IMR-90 (cell line): ENCODE results near the gene CUX1. TPM values are rescaled to one million over a fixed set of nuclear protein-coding genes. Genes with fewer than 3 reads are reported as not detected.

ENCODE experiments used
- ATAC-seq: fragments of 200-7000 bp; cut with Tn5 transposase; 2 replicates; pipeline ENCODE4 v1.9.1; 2020; ENCODE audit warnings: low read depth, mild to moderate bottlenecking, moderate library complexity
- BruUV-seq: library from RNA; stranded (reverse); fragments of 400-500 nt; replicated peaks from 2 replicates; lab custom pipeline; 2021; lab: Mats Ljungman, UMichigan
- CTCF ChIA-PET: fragments of 300-600 bp; formaldehyde crosslinking; extraction: SDS; loops from one replicate; lab custom pipeline; 2021; ENCODE audit warnings: antibody characterized with exemption; lab: Yijun Ruan, JAX
- POLR2A ChIA-PET: fragments of 300-600 bp; sonication (Branson Sonifier 250); formaldehyde crosslinking; loops from one replicate; lab custom pipeline; 2022; ENCODE audit warnings: antibody characterized with exemption; ENCODE audit not compliant: unreplicated experiment; lab: Charles Lee
- DNase-seq: peaks from one replicate; pipeline ENCODE4 v3.0.0; 2013
- H2AFZ ChIP-seq: replicated peaks from 2 replicates; pipeline ENCODE3; 2013; ENCODE audit warnings: low read length, mild to moderate bottlenecking; ENCODE audit not compliant: poor library complexity
- H2AK5ac ChIP-seq: 2 replicates; pipeline ENCODE4 v1.6.1; 2013; ENCODE audit warnings: low read depth, low read length, inconsistent platforms
- H2AK9ac ChIP-seq: replicated peaks from 2 replicates; pipeline ENCODE3; 2013; ENCODE audit warnings: mild to moderate bottlenecking, low read depth, low read length, moderate library complexity; ENCODE audit not compliant: poor library complexity
- H2BK120ac ChIP-seq: 2 replicates; pipeline ENCODE4 v1.6.1; 2013; ENCODE audit warnings: low read depth, low read length, inconsistent platforms
- H2BK15ac ChIP-seq: 3 replicates; pipeline ENCODE4 v1.6.1; 2013; ENCODE audit warnings: low read depth, low read length, inconsistent platforms
- H2BK20ac ChIP-seq: 2 replicates; pipeline ENCODE4 v1.6.1; 2013; ENCODE audit warnings: low read depth, mild to moderate bottlenecking, inconsistent platforms, low read length, moderate library complexity
- H2BK5ac ChIP-seq: 2 replicates; pipeline ENCODE4 v1.6.1; 2013; ENCODE audit warnings: mild to moderate bottlenecking, low read depth, low read length, inconsistent platforms; ENCODE audit not compliant: poor library complexity, severe bottlenecking
- H3K14ac ChIP-seq: replicated peaks from 2 replicates; pipeline ENCODE4 v1.6.1; 2013; ENCODE audit warnings: low read depth, low read length, inconsistent platforms
- H3K18ac ChIP-seq: 2 replicates; pipeline ENCODE4 v1.6.1; 2013; ENCODE audit warnings: low read depth, low read length, control low read depth
- H3K23ac ChIP-seq: 2 replicates; pipeline ENCODE4 v1.6.1; 2013; ENCODE audit warnings: low read depth, low read length, inconsistent platforms
- H3K27ac ChIP-seq: 2 replicates; pipeline ENCODE4 v1.5.1; 2013; ENCODE audit warnings: mild to moderate bottlenecking, control low read depth, low read length; ENCODE audit not compliant: insufficient read depth
- H3K27me3 ChIP-seq: 2 replicates; pipeline ENCODE4 v1.6.1; 2013; ENCODE audit warnings: low read length; ENCODE audit not compliant: control insufficient read depth, insufficient read depth
- H3K36me3 ChIP-seq: 2 replicates; pipeline ENCODE4 v1.6.1; 2013; ENCODE audit warnings: low read length, mixed read lengths; ENCODE audit not compliant: control insufficient read depth, insufficient read depth
- H3K4ac ChIP-seq: 2 replicates; pipeline ENCODE4 v1.6.1; 2013; ENCODE audit warnings: low read depth, low read length, inconsistent platforms
- H3K4me1 ChIP-seq: 2 replicates; pipeline ENCODE4 v1.6.1; 2013; ENCODE audit warnings: low read length, mixed read lengths; ENCODE audit not compliant: control insufficient read depth, insufficient read depth
- H3K4me2 ChIP-seq: 2 replicates; pipeline ENCODE4 v1.6.1; 2013; ENCODE audit warnings: low read depth, mild to moderate bottlenecking, control low read depth, low read length, moderate library complexity
- H3K4me3 ChIP-seq: 2 replicates; pipeline ENCODE4 v1.5.1; 2013; ENCODE audit warnings: low read depth, mild to moderate bottlenecking, control low read depth, low read length, moderate library complexity; ENCODE audit not compliant: insufficient read depth
- H3K56ac ChIP-seq: 2 replicates; pipeline ENCODE4 v1.6.1; 2013; ENCODE audit warnings: low read length, inconsistent platforms; ENCODE audit not compliant: insufficient read depth; ENCODE audit errors: extremely low read depth
- H3K79me1 ChIP-seq, 2 experiments: 2 replicates each; pipeline ENCODE4 v1.6.1; 2013; ENCODE audit warnings: low read length in 2 of 2, inconsistent platforms in 1 of 2, low read depth in 1 of 2
- H3K9ac ChIP-seq: 2 replicates; pipeline ENCODE4 v1.6.1; 2013; ENCODE audit warnings: low read depth, low read length, control low read depth
- H3K9me1 ChIP-seq: 2 replicates; pipeline ENCODE4 v1.6.1; 2013; ENCODE audit warnings: low read length, inconsistent platforms; ENCODE audit not compliant: insufficient read depth
- H3K9me3 ChIP-seq: 2 replicates; pipeline ENCODE4 v1.6.1; 2013; ENCODE audit warnings: low read length; ENCODE audit not compliant: control insufficient read depth, insufficient read depth
- H4K20me1 ChIP-seq: 2 replicates; pipeline ENCODE4 v1.6.1; 2013; ENCODE audit warnings: low read length, inconsistent platforms; ENCODE audit not compliant: insufficient read depth
- H4K5ac ChIP-seq: 2 replicates; pipeline ENCODE4 v1.6.1; 2013; ENCODE audit warnings: mild to moderate bottlenecking, low read depth, low read length, control low read depth
- H4K8ac ChIP-seq, 2 experiments: 2 replicates each; pipeline ENCODE4 v1.6.1; 2013; ENCODE audit warnings: low read depth in 2 of 2, low read length in 2 of 2, control low read depth in 1 of 2, inconsistent platforms in 1 of 2
- H4K91ac ChIP-seq: 2 replicates; pipeline ENCODE4 v1.6.1; 2013; ENCODE audit warnings: low read depth, low read length, inconsistent platforms; ENCODE audit not compliant: insufficient read depth
- BHLHE40 ChIP-seq: fragments of 150-350 bp; IDR thresholded peaks from 2 replicates; pipeline ENCODE4 v1.6.1; 2016; ENCODE audit warnings: mild to moderate bottlenecking, low read depth, low read length
- CEBPB ChIP-seq: IDR thresholded peaks from 2 replicates; pipeline ENCODE4 v1.6.1; 2012; ENCODE audit warnings: low read depth, low read length, improper control_type of control experiment
- CHD1 ChIP-seq: IDR thresholded peaks from 2 replicates; pipeline ENCODE4 v1.6.1; 2012; ENCODE audit warnings: low read depth, low read length, improper control_type of control experiment
- FOS ChIP-seq: fragments of 150-350 bp; IDR thresholded peaks from 2 replicates; pipeline ENCODE4 v1.6.1; 2016; ENCODE audit warnings: low read depth, low read length
- MAFK ChIP-seq: IDR thresholded peaks from 2 replicates; pipeline ENCODE4 v1.6.1; 2012; ENCODE audit warnings: low read depth, low read length, improper control_type of control experiment
- MAZ ChIP-seq: IDR thresholded peaks from 2 replicates; pipeline ENCODE4 v1.6.1; 2012; ENCODE audit warnings: low read depth, mild to moderate bottlenecking, low read length, improper control_type of control experiment, moderate library complexity, borderline replicate concordance
- MXI1 ChIP-seq: IDR thresholded peaks from 2 replicates; pipeline ENCODE4 v1.6.1; 2012; ENCODE audit warnings: low read depth, mild to moderate bottlenecking, low read length, moderate library complexity, borderline replicate concordance
- NFE2L2 ChIP-seq: fragments of 150-350 bp; IDR thresholded peaks from 2 replicates; pipeline ENCODE4 v1.6.1; 2016; ENCODE audit warnings: low read depth, mild to moderate bottlenecking, low read length
- RAD21 ChIP-seq: IDR thresholded peaks from 2 replicates; pipeline ENCODE4 v1.6.1; 2012; ENCODE audit warnings: low read length, improper control_type of control experiment
- RCOR1 ChIP-seq: IDR thresholded peaks from 2 replicates; pipeline ENCODE4 v1.6.1; 2012; ENCODE audit warnings: mild to moderate bottlenecking, low read length, improper control_type of control experiment; ENCODE audit not compliant: insufficient replicate concordance
- RFX5 ChIP-seq: IDR thresholded peaks from 2 replicates; pipeline ENCODE4 v1.8.0; 2012; ENCODE audit warnings: low read depth, mild to moderate bottlenecking, low read length, moderate library complexity
- SMC3 ChIP-seq: fragments of 150-350 bp; IDR thresholded peaks from 2 replicates; pipeline ENCODE4 v1.6.1; 2016; ENCODE audit warnings: low read depth, mild to moderate bottlenecking, antibody characterized with exemption, low read length, moderate library complexity
- WGBS, 2 experiments: methylation state at CpG; one replicate each; pipeline versions ENCODE4 v1.1.5 to v1.1.7; 2013; ENCODE audit warnings: missing lambda C conversion rate in 2 of 2; ENCODE audit not compliant: insufficient read length in 1 of 2; ENCODE audit errors: extremely low coverage in 2 of 2; 5-methylcytosine and 5-hydroxymethylcytosine counted together
- dilution Hi-C: fragments of 300-500 bp; cut with HindIII; formaldehyde crosslinking; loops from one replicate; pipeline ENCODE4 v1.14.3; 2018; ENCODE audit warnings: low sequenced_read_pairs; ENCODE audit not compliant: unreplicated experiment
- in situ Hi-C: fragments of 300-500 bp; cut with MboI; formaldehyde crosslinking; loops from 3 replicates; pipeline ENCODE4 v1.14.3; 2019; ENCODE audit warnings: low sequenced_read_pairs, inconsistent platforms, mixed read lengths
- intact Hi-C: fragments of 100-400 bp; cut with micrococcal nuclease; formaldehyde crosslinking; loops from 2 replicates; pipeline ENCODE4 v1.10.0; 2022
- polyA plus RNA-seq, 3 experiments: library from polyadenylated mRNA; depleted of rRNA; stranded (reverse); fragments of >200 nt; gene quantifications; 2 replicates each; pipeline ENCODE4 v1.2.3, GENCODE V29; 2012; ENCODE audit warnings: low replicate concordance in 1 of 3
- total RNA-seq: library from RNA; depleted of rRNA; stranded (reverse); fragments of >200 nt; gene quantifications from 2 replicates; pipeline ENCODE4 v1.2.3, GENCODE V29; 2012
- TF ChIP-seq, protein P1 (sequence below): conservative IDR thresholded peaks from 2 replicates; pipeline ENCODE4 v1.5.1; 2012; ENCODE audit warnings: mild to moderate bottlenecking, low read depth, low read length, improper control_type of control experiment
- TF ChIP-seq, protein P2 (sequence below): fragments of 150-350 bp; IDR thresholded peaks from 2 replicates; pipeline ENCODE4 v1.6.1; 2017; ENCODE audit warnings: mild to moderate bottlenecking, antibody characterized with exemption, low read length, low read depth

The CUX1 gene
- total and polyA plus RNA-seq, 2 of the 4 experiments (the other 2 are of a cell fraction) = 19.7 to 46.4 TPM

DNA sequence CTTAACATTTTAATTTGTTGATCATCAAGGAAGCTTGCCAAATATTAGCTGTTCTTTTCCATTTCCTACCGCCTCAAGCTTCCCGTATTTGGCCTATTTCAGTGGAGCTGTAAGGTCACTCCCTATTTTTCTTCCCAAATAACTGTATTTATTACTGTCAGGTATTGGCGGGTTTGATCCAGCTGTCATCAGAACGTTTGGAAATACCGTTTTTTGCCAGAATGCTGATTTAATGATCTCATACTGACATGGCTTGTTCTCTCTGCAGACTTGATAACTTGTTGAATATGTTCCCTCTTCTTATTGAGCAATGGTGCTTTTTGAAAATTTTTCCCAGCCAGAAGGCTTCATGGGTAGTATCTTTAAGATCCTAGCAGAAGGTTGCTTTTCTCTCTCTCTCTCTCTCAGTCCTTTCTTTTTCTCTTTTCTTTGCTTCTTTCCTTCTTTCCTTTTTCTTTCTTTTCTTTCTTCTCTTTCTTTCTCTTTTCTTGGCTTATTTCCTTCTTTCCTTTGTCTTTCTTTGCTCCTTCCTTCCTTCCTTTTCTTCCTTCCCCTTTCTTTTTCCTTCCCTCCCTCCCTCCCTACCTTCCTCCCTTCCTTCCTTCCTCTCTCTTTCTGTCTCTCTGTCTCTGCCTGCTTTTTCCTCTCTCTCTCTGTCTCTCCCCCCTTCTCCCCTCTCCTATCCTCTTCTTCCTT is 42.1 kb downstream of the CUX1 start:
- ATAC-seq = no peak
- peaks cover 36 to 84% of the 10 kb centered on the region in 2 experiments for H3K79me1 ChIP-seq

More for the DNA sequence above, 42.1 kb downstream of the CUX1 start:
- peaks cover 15% of the 10 kb centered on the region; the same call in 1 of the 2 replicates for H3K9me1 ChIP-seq
- CTCF ChIA-PET = no interaction called here
- no peaks in the 10 kb centered on the region for H3K27me3 ChIP-seq
- POLR2A ChIA-PET = interaction anchor here (0.6 kb wide), 1 partner anchor 38 kb away, joined by 6 read pairs; no protein-coding TSS in a partner anchor
- H2AK9ac ChIP-seq = no peak overlapping the region
- H3K4me2 ChIP-seq = no peak overlapping the region
- in situ Hi-C loops (no loop called here), intact Hi-C loops (no loop called here), dilution Hi-C loops (no loop called here)
- no peak overlapping the region for H2AFZ ChIP-seq
- no peaks in the 10 kb centered on the region for H3K9me3 ChIP-seq
- no peak overlapping the region for H3K14ac ChIP-seq
- H3K4ac ChIP-seq = no peak overlapping the region
- WGBS, 2 experiments = no CpG with 5 or more reads among the region's 5 CpGs
- peaks cover 12% of the 10 kb centered on the region for H3K4me1 ChIP-seq
- no peaks in the 10 kb centered on the region for H3K36me3 ChIP-seq
- no peak overlapping the region for H2AK5ac ChIP-seq
- no peak overlapping the region for H3K9ac ChIP-seq
- TF ChIP-seq SMC3 (no peak), FOS (no peak), RCOR1 (no peak), MAFK (no peak), RFX5 (no peak), MAZ (no peak), NFE2L2 (no peak), CEBPB (no peak; the same call in 1 of the 2 replicates), RAD21 (no peak), MXI1 (no peak), BHLHE40 (no peak), CHD1 (no peak)
- TF ChIP-seq, protein P1, sequence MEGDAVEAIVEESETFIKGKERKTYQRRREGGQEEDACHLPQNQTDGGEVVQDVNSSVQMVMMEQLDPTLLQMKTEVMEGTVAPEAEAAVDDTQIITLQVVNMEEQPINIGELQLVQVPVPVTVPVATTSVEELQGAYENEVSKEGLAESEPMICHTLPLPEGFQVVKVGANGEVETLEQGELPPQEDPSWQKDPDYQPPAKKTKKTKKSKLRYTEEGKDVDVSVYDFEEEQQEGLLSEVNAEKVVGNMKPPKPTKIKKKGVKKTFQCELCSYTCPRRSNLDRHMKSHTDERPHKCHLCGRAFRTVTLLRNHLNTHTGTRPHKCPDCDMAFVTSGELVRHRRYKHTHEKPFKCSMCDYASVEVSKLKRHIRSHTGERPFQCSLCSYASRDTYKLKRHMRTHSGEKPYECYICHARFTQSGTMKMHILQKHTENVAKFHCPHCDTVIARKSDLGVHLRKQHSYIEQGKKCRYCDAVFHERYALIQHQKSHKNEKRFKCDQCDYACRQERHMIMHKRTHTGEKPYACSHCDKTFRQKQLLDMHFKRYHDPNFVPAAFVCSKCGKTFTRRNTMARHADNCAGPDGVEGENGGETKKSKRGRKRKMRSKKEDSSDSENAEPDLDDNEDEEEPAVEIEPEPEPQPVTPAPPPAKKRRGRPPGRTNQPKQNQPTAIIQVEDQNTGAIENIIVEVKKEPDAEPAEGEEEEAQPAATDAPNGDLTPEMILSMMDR = no peak
- TF ChIP-seq, protein P2, sequence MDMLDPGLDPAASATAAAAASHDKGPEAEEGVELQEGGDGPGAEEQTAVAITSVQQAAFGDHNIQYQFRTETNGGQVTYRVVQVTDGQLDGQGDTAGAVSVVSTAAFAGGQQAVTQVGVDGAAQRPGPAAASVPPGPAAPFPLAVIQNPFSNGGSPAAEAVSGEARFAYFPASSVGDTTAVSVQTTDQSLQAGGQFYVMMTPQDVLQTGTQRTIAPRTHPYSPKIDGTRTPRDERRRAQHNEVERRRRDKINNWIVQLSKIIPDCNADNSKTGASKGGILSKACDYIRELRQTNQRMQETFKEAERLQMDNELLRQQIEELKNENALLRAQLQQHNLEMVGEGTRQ = no peak
- no peak overlapping the region for H2BK15ac ChIP-seq
- DNase-seq = no peak
- H2BK20ac ChIP-seq = no peak overlapping the region
- H4K8ac ChIP-seq = no peak overlapping the region
- peak overlapping the region; percentile 63; the same call in 1 of the 2 replicates for H3K23ac ChIP-seq
- no TSS peak for BruUV-seq
- no peak overlapping the region for H3K56ac ChIP-seq
- H4K5ac ChIP-seq = no peak overlapping the region
- no peak overlapping the region for H2BK120ac ChIP-seq
- no peak overlapping the region for H4K91ac ChIP-seq
- H3K18ac ChIP-seq = no peak overlapping the region
- no peak overlapping the region for H3K27ac ChIP-seq
- H3K4me3 ChIP-seq = no peak overlapping the region
- peaks cover 64% of the 10 kb centered on the region for H4K20me1 ChIP-seq
- no peak overlapping the region for H2BK5ac ChIP-seq
